ENCODE data around the gene BET1L.
A peak's percentile ranks its signal among the peaks of the same experiment; 100 is the strongest.
"Not testable (repeated sequence)": the region's sequence is repeated elsewhere in the genome, so short reads cannot be mapped to it uniquely, and the experiment has no call there.

Gene BET1L

GRCh38 chr11:240315-240714 is 33.1 kb upstream of the BET1L start:
- H2BK15ac ChIP-seq (ENCODE audit: low read length): no peak overlapping the region
- no peak overlapping the region for H3K4me2 ChIP-seq (ENCODE audit: insufficient read depth, low read length, poor library complexity, severe bottlenecking)

GRCh38 chr11:238346-238745 is 31.1 kb upstream of the BET1L start:
- not testable (repeated sequence) for H3K4ac ChIP-seq (ENCODE audit: low read length); H2BK5ac ChIP-seq (ENCODE audit: low read length); H4K91ac ChIP-seq (ENCODE audit: low read depth, low read length, poor library complexity); DNase-seq (ENCODE audit: low spot score); H2AFZ ChIP-seq (ENCODE audit: low read length); H2BK120ac ChIP-seq (ENCODE audit: low read depth, low read length); H3K9me3 ChIP-seq (replicated peaks in 1 of 2; ENCODE audit: control insufficient read depth in 2 of 2, insufficient read depth in 1 of 2, low read depth in 1 of 2, low read length in 2 of 2); H2BK12ac ChIP-seq (ENCODE audit: low read length); H3K79me1 ChIP-seq (ENCODE audit: low read depth, low read length); H3K27me3 ChIP-seq (ENCODE audit: control insufficient read depth in 3 of 3, insufficient read depth in 3 of 3, low read depth in 1 of 3, low read length in 3 of 3); H3K23ac ChIP-seq (ENCODE audit: low read depth, low read length, poor library complexity); H2AK5ac ChIP-seq (ENCODE audit: low read depth, low read length); H4K8ac ChIP-seq (ENCODE audit: low read depth, low read length); H3K4me1 ChIP-seq (ENCODE audit: control insufficient read depth in 2 of 2, insufficient read depth in 1 of 2, low read depth in 1 of 2, low read length in 2 of 2); H3K18ac ChIP-seq (ENCODE audit: low read length); H3K4me2 ChIP-seq (ENCODE audit: insufficient read depth, low read length, poor library complexity, severe bottlenecking); H2BK15ac ChIP-seq (ENCODE audit: low read length); H3K9ac ChIP-seq (ENCODE audit: low read depth, low read length, poor library complexity); H3K27ac ChIP-seq (replicated peaks; ENCODE audit: low read length); H3K14ac ChIP-seq (ENCODE audit: low read length)
- peak overlapping the region in 1 of 2 donors; percentile 86 for H3K4me3 ChIP-seq (ENCODE audit: low read length in 2 of 2)
- peaks cover 5 to 45% of the 10 kb centered on the region in 2 donors for H3K36me3 ChIP-seq (replicated peaks in 1 of 2; ENCODE audit: control insufficient read depth in 2 of 2, insufficient read depth in 2 of 2, low read length in 2 of 2)
- WGBS, 2 donors (ENCODE audit: extremely low coverage in 2 of 2, insufficient read length in 2 of 2, insufficient replicate concordance in 1 of 2): no CpG with 5 or more reads among the region's 7 CpGs

More at GRCh38 chr11:240315-240714, 33.1 kb upstream of the BET1L start:
- H3K4ac ChIP-seq (ENCODE audit: low read length): no peak overlapping the region
- H3K27ac ChIP-seq (replicated peaks; ENCODE audit: low read length): no peak overlapping the region
- no CpG with 5 or more reads among the region's 1 CpG for WGBS, 2 donors (ENCODE audit: extremely low coverage in 2 of 2, insufficient read length in 2 of 2, insufficient replicate concordance in 1 of 2)
- no peak overlapping the region for H3K9ac ChIP-seq (ENCODE audit: low read depth, low read length, poor library complexity)
- H2BK120ac ChIP-seq (ENCODE audit: low read depth, low read length): no peak overlapping the region
- no peak overlapping the region for H3K18ac ChIP-seq (ENCODE audit: low read length)
- no peak overlapping the region for H2BK5ac ChIP-seq (ENCODE audit: low read length)
- DNase-seq (ENCODE audit: low spot score): no peak
- H2AK5ac ChIP-seq (ENCODE audit: low read depth, low read length): no peak overlapping the region
- H3K14ac ChIP-seq (ENCODE audit: low read length): no peak overlapping the region
- H3K23ac ChIP-seq (ENCODE audit: low read depth, low read length, poor library complexity): no peak overlapping the region
- H3K4me1 ChIP-seq (ENCODE audit: control insufficient read depth in 2 of 2, insufficient read depth in 1 of 2, low read depth in 1 of 2, low read length in 2 of 2): peaks cover 0 to 3% of the 10 kb centered on the region in 2 donors
- no peak overlapping the region for H4K91ac ChIP-seq (ENCODE audit: low read depth, low read length, poor library complexity)
- no peak overlapping the region for H2BK12ac ChIP-seq (ENCODE audit: low read length)
- no peak overlapping the region for H2AFZ ChIP-seq (ENCODE audit: low read length)
- H3K36me3 ChIP-seq (replicated peaks in 1 of 2; ENCODE audit: control insufficient read depth in 2 of 2, insufficient read depth in 2 of 2, low read length in 2 of 2): peaks cover 8 to 65% of the 10 kb centered on the region in 2 donors
- H3K79me1 ChIP-seq (ENCODE audit: low read depth, low read length): peaks cover 9% of the 10 kb centered on the region
- no peaks in the 10 kb centered on the region for H3K9me3 ChIP-seq (replicated peaks in 1 of 2; ENCODE audit: control insufficient read depth in 2 of 2, insufficient read depth in 1 of 2, low read depth in 1 of 2, low read length in 2 of 2)
- H3K4me3 ChIP-seq (ENCODE audit: low read length in 2 of 2): no peak overlapping the region
- no peak overlapping the region for H4K8ac ChIP-seq (ENCODE audit: low read depth, low read length)
- no peaks in the 10 kb centered on the region for H3K27me3 ChIP-seq (ENCODE audit: control insufficient read depth in 3 of 3, insufficient read depth in 3 of 3, low read depth in 1 of 3, low read length in 3 of 3)

GRCh38 chr11:236774-237767 is 29.9 kb upstream of the BET1L start, which contains the start of gene PSMD13:
Gene PSMD13 (plus strand): TSS chr11:236976. CDS start chr11:237050, 74 bp downstream.
- Histone ChIP-seq H3K18ac (ENCODE audit: low read length) (peak within 1 kb of the TSS; percentile 96), H4K91ac (ENCODE audit: low read depth, low read length, poor library complexity) (no peak within 1 kb of the TSS), H3K27me3 (ENCODE audit: control insufficient read depth in 3 of 3, insufficient read depth in 3 of 3, low read depth in 1 of 3, low read length in 3 of 3) (no peaks in the 10 kb centered on the region), H2AFZ (ENCODE audit: low read length) (peak within 1 kb of the TSS; percentile 96), H3K79me1 (ENCODE audit: low read depth, low read length) (peaks cover 6% of the 10 kb centered on the region), H2BK120ac (ENCODE audit: low read depth, low read length) (no peak within 1 kb of the TSS), H3K4me3 (ENCODE audit: low read length in 2 of 2) (peak within 1 kb of the TSS; percentile 97 to 100), H2BK12ac (ENCODE audit: low read length) (no peak within 1 kb of the TSS), H3K14ac (ENCODE audit: low read length) (peak within 1 kb of the TSS; percentile 94), H2BK5ac (ENCODE audit: low read length) (peak within 1 kb of the TSS; percentile 94), H3K9me3 (replicated peaks in 1 of 2; ENCODE audit: control insufficient read depth in 2 of 2, insufficient read depth in 1 of 2, low read depth in 1 of 2, low read length in 2 of 2) (no peaks in the 10 kb centered on the region), H3K36me3 (replicated peaks in 1 of 2; ENCODE audit: control insufficient read depth in 2 of 2, insufficient read depth in 2 of 2, low read length in 2 of 2) (peaks cover 5 to 41% of the 10 kb centered on the region in 2 donors), H4K8ac (ENCODE audit: low read depth, low read length) (no peak within 1 kb of the TSS), H2BK15ac (ENCODE audit: low read length) (no peak within 1 kb of the TSS), H3K23ac (ENCODE audit: low read depth, low read length, poor library complexity) (peak within 1 kb of the TSS; percentile 89), H3K4me2 (ENCODE audit: insufficient read depth, low read length, poor library complexity, severe bottlenecking) (peak within 1 kb of the TSS; percentile 96), H3K27ac (replicated peaks; ENCODE audit: low read length) (peak within 1 kb of the TSS; percentile 91), H3K9ac (ENCODE audit: low read depth, low read length, poor library complexity) (peak within 1 kb of the TSS; percentile 90), H3K4me1 (ENCODE audit: control insufficient read depth in 2 of 2, insufficient read depth in 1 of 2, low read depth in 1 of 2, low read length in 2 of 2) (peaks cover 0 to 4% of the 10 kb centered on the region in 2 donors), H2AK5ac (ENCODE audit: low read depth, low read length) (peak within 1 kb of the TSS; percentile 38), H3K4ac (ENCODE audit: low read length) (no peak within 1 kb of the TSS)
- peak; percentile 81 for DNase-seq (ENCODE audit: low spot score)
- no CpG with 5 or more reads among the region's 62 CpGs for WGBS, 2 donors (ENCODE audit: extremely low coverage in 2 of 2, insufficient read length in 2 of 2, insufficient replicate concordance in 1 of 2)
